ENCODE measurements around the gene SNX8. TPM values are rescaled to one million over a fixed set of nuclear protein-coding genes. Genes with fewer than 3 reads are reported as not detected.
A peak's percentile ranks its signal among the peaks of the same experiment; 100 is the strongest.

SNX8 gene
- total and polyA plus RNA-seq, 9 of the 15 experiments (the other 6 are each of a cell fraction or from before 2014, with no cell fraction given) = 2.7 to 51.6 (median 16.9) TPM

GRCh38 chr7:2217206-2217605, 97.0 kb downstream of the SNX8 start:
- Histone ChIP-seq H3K27ac (ENCODE audit: extremely low read depth, low read depth, low read length) (no peak overlapping the region), H4K20me1 (replicated peaks; ENCODE audit: control insufficient read depth, insufficient read depth, low read length) (no peaks in the 10 kb centered on the region), H3K36me3 (ENCODE audit: control insufficient read depth, insufficient read depth, low read length) (peaks cover 83% of the 10 kb centered on the region; the same call in 2 of the 3 replicates), H3K9me1 (ENCODE audit: control insufficient read depth, insufficient read depth, low read length) (no peaks in the 10 kb centered on the region), H3K4me1 (replicated peaks in 1 of 2; ENCODE audit: control insufficient read depth in 2 of 2, insufficient read depth in 2 of 2, low read length in 2 of 2) (no peaks in the 10 kb centered on the region), H2AFZ (ENCODE audit: low read depth, low read length) (no peak overlapping the region), H3K4me3 (no peak overlapping the region), H3K27me3 (ENCODE audit: control insufficient read depth in 2 of 2, insufficient read depth in 2 of 2, low read length in 2 of 2) (no peaks in the 10 kb centered on the region), H3K79me2 (ENCODE audit: control insufficient read depth, insufficient read depth, low read length) (no peaks in the 10 kb centered on the region), H3K9ac (ENCODE audit: insufficient read depth in 1 of 2, low read depth in 2 of 2, low read length in 2 of 2) (peak overlapping the region in 1 of 2 experiments; percentile 26; a peak in 1 of 4 replicates), H3K9me3 (replicated peaks; ENCODE audit: control insufficient read depth, insufficient read depth, low read depth, low read length) (0 out of 2 replicates have a peak, but pooled peaks cover 2% of the 10 kb centered on the region), H3K4me2 (ENCODE audit: insufficient read depth, low read length) (no peak overlapping the region)
- no peak for TF ChIP-seq ZBED1 (IDR thresholded peaks at IDR 0.05)
- no peak for TF ChIP-seq HMGN3 (IDR thresholded peaks at IDR 0.05; ENCODE audit: borderline replicate concordance, extremely low read depth, insufficient read length, low read depth, low read length)
- no peak for TF ChIP-seq MECOM (CRISPR knock-in tag; IDR thresholded peaks at IDR 0.05)
- no peak for TF ChIP-seq NUFIP1 (IDR thresholded peaks at IDR 0.05; ENCODE audit: partially characterized antibody)
- no peak for TF ChIP-seq RBM22 (IDR thresholded peaks at IDR 0.05; ENCODE audit: low read depth, low read length, poor library complexity, severe bottlenecking)
- TF ChIP-seq TEAD1 (CRISPR knock-in tag; IDR thresholded peaks at IDR 0.05) = no peak
- BruUV-seq (replicated peaks) = no TSS peak
- DNase-seq (ENCODE audit: extremely low read depth in 1 of 4, low spot score in 3 of 4) (no peak), ATAC-seq (no peak), FAIRE-seq (no peak)
- intact Hi-C loops (cut with micrococcal nuclease) (no loop called here), in situ Hi-C loops (cut with MboI) (no loop called here)
- CTCF ChIA-PET (ENCODE audit: low intra/inter-chr PET ratio) = no interaction called here
- POLR2A ChIA-PET = interaction anchor here (0.6 to 0.9 kb wide), 2 partner anchors 10 to 15 kb away, joined by 3 read pairs; no protein-coding TSS in a partner anchor
- WGBS (ENCODE audit: insufficient coverage, low coverage, missing lambda C conversion rate) = 92% methylated on average over 9 of the region's 10 CpGs

GRCh38 chr7:2215851-2216250, 98.4 kb downstream of the SNX8 start:
- H3K9me1 ChIP-seq (ENCODE audit: control insufficient read depth, insufficient read depth, low read length) = no peaks in the 10 kb centered on the region
- no peaks in the 10 kb centered on the region for H3K79me2 ChIP-seq (ENCODE audit: control insufficient read depth, insufficient read depth, low read length)
- no peaks in the 10 kb centered on the region for H4K20me1 ChIP-seq (replicated peaks; ENCODE audit: control insufficient read depth, insufficient read depth, low read length)
- no peak overlapping the region for H3K27ac ChIP-seq (ENCODE audit: extremely low read depth, low read depth, low read length)
- peaks cover 83% of the 10 kb centered on the region; the same call in 2 of the 3 replicates for H3K36me3 ChIP-seq (ENCODE audit: control insufficient read depth, insufficient read depth, low read length)
- no peak for FAIRE-seq
- H3K9ac ChIP-seq (ENCODE audit: insufficient read depth in 1 of 2, low read depth in 2 of 2, low read length in 2 of 2) = no peak overlapping the region; a peak in 1 of 4 replicates
- 0 out of 2 replicates have a peak, but pooled peaks have one; percentile 11 for TF ChIP-seq RBFOX2 (IDR thresholded peaks at IDR 0.05; ENCODE audit: low read depth, low read length)
- no peak for TF ChIP-seq ELF1 (tag; IDR thresholded peaks at IDR 0.05)
- no peak overlapping the region for H2AFZ ChIP-seq (ENCODE audit: low read depth, low read length)
- POLR2A ChIA-PET = interaction anchor here (0.6 kb wide), 1 partner anchor 58 kb away, joined by 3 read pairs; no protein-coding TSS in a partner anchor
- no peak for DNase-seq (ENCODE audit: extremely low read depth in 1 of 4, low spot score in 3 of 4)
- H3K4me1 ChIP-seq (replicated peaks in 1 of 2; ENCODE audit: control insufficient read depth in 2 of 2, insufficient read depth in 2 of 2, low read length in 2 of 2) = no peaks in the 10 kb centered on the region
- ATAC-seq = no peak
- CTCF ChIA-PET (ENCODE audit: low intra/inter-chr PET ratio) = no interaction called here
- 91% methylated on average over 14 of the region's 17 CpGs for WGBS (ENCODE audit: insufficient coverage, low coverage, missing lambda C conversion rate)
- no peak overlapping the region for H3K4me3 ChIP-seq
- BruUV-seq (replicated peaks) = no TSS peak
- intact Hi-C loops (cut with micrococcal nuclease) = no loop called here
- H3K4me2 ChIP-seq (ENCODE audit: insufficient read depth, low read length) = no peak overlapping the region
- in situ Hi-C loops (cut with MboI) = no loop called here
- no peaks in the 10 kb centered on the region for H3K27me3 ChIP-seq (ENCODE audit: control insufficient read depth in 2 of 2, insufficient read depth in 2 of 2, low read length in 2 of 2)
- 0 out of 2 replicates have a peak, but pooled peaks cover 2% of the 10 kb centered on the region for H3K9me3 ChIP-seq (replicated peaks; ENCODE audit: control insufficient read depth, insufficient read depth, low read depth, low read length)

All from K562 (cell line).